Epithelial cell of esophagus (primary cell): ENCODE data around the gene ARNT2.

Experiments used
- DNase-seq: peaks from one replicate; pipeline ENCODE4 v3.0.0; 2010; ENCODE audit warnings: low read depth
- H3K4me3 ChIP-seq: 2 replicates; pipeline ENCODE4 v1.5.1; 2011; ENCODE audit warnings: mild to moderate bottlenecking, low read length, control low read depth
- CTCF ChIP-seq: IDR thresholded peaks from 2 replicates; pipeline ENCODE4 v1.5.1; 2011; ENCODE audit warnings: low read depth, mild to moderate bottlenecking, low read length, control low read depth, inconsistent platforms; ENCODE audit not compliant: insufficient read depth; ENCODE audit errors: missing control alignments

Gene ARNT2

GRCh38 chr15:80572337-80572736 lies 168.2 kb downstream of the ARNT2 start:
- no peak overlapping the region for H3K4me3 ChIP-seq
- no peak for DNase-seq
- no peak for TF ChIP-seq CTCF

- no peak overlapping the region for H3K4me3 ChIP-seq
- no peak for DNase-seq
- no peak for TF ChIP-seq CTCF
These were observed 169.4 kb downstream of the ARNT2 start for GRCh38 chr15:80573606-80574005.

GRCh38 chr15:80574590-80574989 lies 170.4 kb downstream of the ARNT2 start:
- H3K4me3 ChIP-seq, result no peak overlapping the region
- no peak for DNase-seq
- no peak for TF ChIP-seq CTCF

DNA sequence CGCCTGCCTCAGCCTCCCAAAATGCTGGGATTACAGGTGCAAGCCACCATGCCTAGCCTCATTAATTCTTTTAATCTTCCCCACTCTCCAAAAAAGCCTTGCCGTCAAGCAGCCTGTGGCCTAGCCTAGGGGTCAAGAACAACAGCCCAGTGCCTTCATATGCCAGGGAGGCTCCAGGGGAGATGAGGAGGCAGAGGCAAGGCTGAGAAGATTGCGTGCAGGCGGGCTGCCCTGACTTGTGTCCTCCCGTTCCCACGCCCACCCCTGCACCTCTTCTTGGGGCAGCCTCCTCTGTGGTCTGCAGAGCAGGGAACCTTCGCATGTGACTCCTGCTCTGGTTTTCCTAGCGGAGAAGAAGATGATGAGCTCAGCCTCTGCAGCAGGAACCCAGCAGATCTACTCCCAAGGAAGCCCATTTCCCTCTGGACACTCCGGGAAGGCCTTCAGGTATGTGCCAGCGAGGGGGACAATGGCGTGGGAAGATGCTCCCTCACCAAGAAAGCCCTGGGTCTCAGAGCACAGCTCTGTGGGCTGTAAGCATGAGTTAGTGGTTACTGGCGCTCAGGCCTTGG lies 172.4 kb downstream of the ARNT2 start:
- no peak overlapping the region for H3K4me3 ChIP-seq
- no peak for DNase-seq
- TF ChIP-seq CTCF, result no peak

GRCh38 chr15:80577552-80578205 lies 173.5 kb downstream of the ARNT2 start:
- H3K4me3 ChIP-seq, result no peak overlapping the region
- no peak for DNase-seq
- TF ChIP-seq CTCF, result no peak

DNA sequence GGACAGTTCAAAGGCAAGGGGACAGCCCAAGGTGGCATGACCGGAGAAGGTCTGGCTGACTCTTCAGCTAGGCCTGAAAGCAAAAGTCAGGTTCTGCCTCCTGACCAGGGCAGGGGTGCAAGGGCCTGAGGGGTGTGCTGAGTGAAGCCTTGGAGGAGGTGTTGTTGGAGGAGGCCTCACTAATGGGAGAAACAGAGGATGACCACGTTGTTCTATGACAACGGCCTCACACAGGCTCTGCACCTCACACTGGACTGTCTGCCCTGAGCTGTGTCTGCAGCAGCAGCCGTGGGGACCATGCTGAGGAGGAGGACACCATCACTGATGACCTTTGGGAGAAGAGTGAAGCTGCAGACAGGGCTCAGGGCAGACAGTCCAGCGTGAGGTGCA lies 174.0 kb downstream of the ARNT2 start:
- TF ChIP-seq CTCF, result no peak
- DNase-seq, result no peak
- no peak overlapping the region for H3K4me3 ChIP-seq

DNA sequence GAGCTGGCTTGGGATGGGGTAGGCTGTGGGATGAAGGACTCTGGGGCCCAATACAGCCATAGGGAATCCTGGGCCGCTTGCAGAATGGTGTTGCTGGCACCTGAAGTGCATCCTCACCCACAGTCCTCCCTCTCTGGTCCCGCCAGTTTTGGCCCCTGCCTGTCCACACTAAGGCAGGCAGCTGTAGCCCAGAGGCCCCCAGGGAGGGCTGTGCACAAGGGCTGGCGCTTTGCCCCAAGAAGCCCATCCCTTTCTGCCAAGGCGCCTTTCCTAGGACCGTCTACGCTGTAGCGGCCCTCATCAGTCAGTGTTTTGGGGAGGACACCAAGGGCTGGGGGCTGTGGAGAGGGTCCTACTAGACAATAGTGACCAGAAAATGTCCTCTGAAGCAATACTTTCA lies 174.7 kb downstream of the ARNT2 start:
- DNase-seq, result no peak

More for the DNA sequence above, 174.7 kb downstream of the ARNT2 start:
- TF ChIP-seq CTCF, result no peak
- no peak overlapping the region for H3K4me3 ChIP-seq
